ENCODE measurements around the gene GNAI1.

GRCh38 chr7:80224415-80224814 is 89.8 kb downstream of the GNAI1 start:
- TF ChIP-seq CTCF (IDR thresholded peaks at IDR 0.05; ENCODE audit: poor library complexity) (no peak), EZH2 (IDR thresholded peaks at IDR 0.05; ENCODE audit: borderline replicate concordance) (no peak), EZH2phosphoT487 (IDR thresholded peaks at IDR 0.05; ENCODE audit: low read depth, severe bottlenecking, unreplicated experiment) (no peak)

Data from hepatocyte (in vitro differentiated cells).